Activated CD8-positive, alpha-beta memory T cell treated with anti-CD3 and anti-CD28 coated beads for 48 hours (primary cell): ENCODE measurements around the gene KIAA0930.

Source experiments
- DNase-seq, 3 experiments: peaks; one replicate each; pipeline ENCODE4 v3.0.0-alpha.2; 2020; ENCODE audit warnings: low read depth in 2 of 3, low spot score in 2 of 3

Gene KIAA0930

GRCh38 chr22:45144916-45145315 lies 95.8 kb downstream of the KIAA0930 start:
- no peak for DNase-seq

GRCh38 chr22:45142376-45142775 lies 98.3 kb downstream of the KIAA0930 start:
- no peak for DNase-seq
